ENCODE results near the gene NOSTRIN. TPM values are rescaled to one million over a fixed set of nuclear protein-coding genes. Genes with fewer than 3 reads are reported as not detected.

Gene NOSTRIN
- total and polyA plus RNA-seq, 7 donors, result 5.1 to 49.0 (median 13.3) TPM

GRCh38 chr2:168912901-168913369, 110.5 kb downstream of the NOSTRIN start:
- intact Hi-C loops (cut with DNase I), result no loop called here
- H3K36me3 ChIP-seq, result no peaks in the 10 kb centered on the region
- no peaks in the 10 kb centered on the region for H3K4me1 ChIP-seq
- peak overlapping the region in 3 of 4 donors; percentile 0 to 25 (median 8) for H3K4me3 ChIP-seq
- no peak overlapping the region for H3K27ac ChIP-seq
- no peaks in the 10 kb centered on the region for H3K27me3 ChIP-seq
- peak in 1 of 4 donors; percentile 11 for TF ChIP-seq POLR2AphosphoS5 (IDR thresholded peaks at IDR 0.05)
- no peak for TF ChIP-seq CTCF (IDR thresholded peaks at IDR 0.05)
- peak; percentile 64 for DNase-seq
- H3K9me3 ChIP-seq, result no peaks in the 10 kb centered on the region
- 18 to 37% methylated on average over 21 of the region's 21 CpGs for WGBS, 2 donors

GRCh38 chr2:168913495-168913894, 111.1 kb downstream of the NOSTRIN start:
- Histone ChIP-seq H3K36me3 (no peaks in the 10 kb centered on the region), H3K27me3 (no peaks in the 10 kb centered on the region), H3K9me3 (no peaks in the 10 kb centered on the region), H3K4me3 (no peak overlapping the region), H3K4me1 (no peaks in the 10 kb centered on the region), H3K27ac (no peak overlapping the region)
- no peak for TF ChIP-seq POLR2AphosphoS5 (IDR thresholded peaks at IDR 0.05)
- TF ChIP-seq POLR2A (IDR thresholded peaks at IDR 0.05), result no peak
- no peak for TF ChIP-seq CTCF (IDR thresholded peaks at IDR 0.05)
- no peak for TF ChIP-seq EP300 (IDR thresholded peaks at IDR 0.05)
- no peak for DNase-seq
- WGBS, 2 donors, result 87 to 89% methylated on average over 4 of the region's 4 CpGs
- intact Hi-C loops (cut with DNase I), result no loop called here

Other genes with a start within 250 kb of the NOSTRIN start
- gene SPC25, start 87.8 kb downstream of the NOSTRIN start, total RNA-seq, result under 1 TPM in 1 of 4 donors, not detected in 3; 0.54 TPM
- gene SPC25, start 87.8 kb downstream of the NOSTRIN start, polyA plus RNA-seq, result 1 to 10 TPM; 2.4 to 9.0 (median 8.7) TPM
- not detected for gene G6PC2, start 98.7 kb downstream of the NOSTRIN start, total RNA-seq
- gene G6PC2, start 98.7 kb downstream of the NOSTRIN start, polyA plus RNA-seq, result under 1 TPM in 2 of 3 donors, not detected in 1; 0.06 to 0.60 TPM
- gene ABCB11, start 228.7 kb downstream of the NOSTRIN start, total RNA-seq, result under 1 TPM in 2 of 4 donors, not detected in 2; under 0.01 to 0.55 TPM
- gene ABCB11, start 228.7 kb downstream of the NOSTRIN start, polyA plus RNA-seq, result under 1 TPM; 0.46 to 0.93 (median 0.60) TPM

All from sigmoid colon (tissue), 7 donors.